NCI-H524 (cell line): ENCODE results near the gene PRR19.

Source experiments
- DNase-seq, 2 experiments: peaks; one replicate each; lab custom pipeline; 2025; lab: John Stamatoyannopoulos, UW

Gene PRR19

DNA sequence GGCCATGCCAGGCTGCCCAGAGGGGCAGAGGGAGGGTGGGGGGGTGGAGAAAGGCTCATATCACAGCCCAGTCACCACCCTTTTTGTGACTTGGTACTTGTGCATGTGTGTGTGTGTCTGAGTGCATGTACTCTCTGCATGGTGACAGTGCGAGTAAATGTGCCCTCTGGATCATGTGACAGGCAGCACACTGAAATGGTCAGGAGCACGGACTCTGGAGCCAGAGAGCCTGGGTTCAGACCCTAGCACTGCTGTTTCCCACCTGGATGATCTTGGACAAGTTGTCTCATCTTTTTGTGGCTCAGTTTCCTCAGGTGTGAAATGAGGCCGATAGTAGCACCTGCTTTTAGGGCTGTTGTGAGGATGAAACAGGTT, 30.9 kb upstream of the PRR19 start:
- no peak for DNase-seq

GRCh38 chr19:42271861-42272534, 29.9 kb upstream of the PRR19 start:
- DNase-seq: no peak

DNA sequence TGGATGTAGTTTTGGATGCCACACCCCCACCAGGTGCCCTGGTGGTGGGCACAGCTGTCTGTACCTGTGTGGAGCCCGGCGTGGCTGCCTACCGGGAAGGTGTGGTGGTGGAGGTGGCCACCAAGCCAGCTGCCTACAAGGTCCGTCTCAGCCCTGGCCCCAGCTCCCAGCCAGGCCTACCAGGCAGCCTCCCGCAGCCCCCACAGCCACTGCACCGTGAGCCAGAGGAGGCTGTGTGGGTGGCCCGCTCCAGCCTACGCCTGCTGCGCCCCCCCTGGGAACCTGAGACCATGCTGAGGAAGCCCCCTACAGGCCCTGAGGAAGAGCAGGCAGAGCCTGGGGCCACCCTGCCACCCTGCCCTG, 29.4 kb upstream of the PRR19 start:
- no peak for DNase-seq

- no peak for DNase-seq
Observed at GRCh38 chr19:42272989-42273406, 28.9 kb upstream of the PRR19 start.

- no peak for DNase-seq
Observed at GRCh38 chr19:42273407-42274064, 28.4 kb upstream of the PRR19 start.

GRCh38 chr19:42274065-42274682, 27.8 kb upstream of the PRR19 start:
- no peak for DNase-seq

DNA sequence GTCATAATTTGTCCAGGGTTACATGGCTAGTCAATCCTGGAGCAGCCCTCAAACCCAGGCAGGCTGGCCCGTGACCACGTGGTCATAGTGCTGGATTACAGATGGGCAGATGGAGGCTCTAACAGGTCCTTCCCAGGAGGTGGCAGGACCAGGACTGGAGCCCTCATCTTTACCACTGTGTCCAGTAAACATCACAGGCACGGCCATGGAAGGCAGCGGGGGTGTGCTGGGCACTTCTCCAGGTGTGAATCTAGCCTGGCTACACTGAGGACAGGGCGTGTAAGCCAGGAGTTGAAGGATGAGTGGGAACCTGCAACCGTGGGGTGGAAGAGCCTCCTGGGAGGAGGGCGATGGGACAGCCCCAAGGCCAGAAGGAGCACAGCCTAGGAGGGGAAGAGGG, 26.8 kb upstream of the PRR19 start:
- peak in 1 of 2 experiments; percentile 28 for DNase-seq

- DNase-seq: no peak
Observed at GRCh38 chr19:42275517-42275916, 26.4 kb upstream of the PRR19 start.

GRCh38 chr19:42276284-42276683, 25.6 kb upstream of the PRR19 start:
- DNase-seq: no peak

GRCh38 chr19:42276821-42277220, 25.1 kb upstream of the PRR19 start:
- DNase-seq: no peak

DNA sequence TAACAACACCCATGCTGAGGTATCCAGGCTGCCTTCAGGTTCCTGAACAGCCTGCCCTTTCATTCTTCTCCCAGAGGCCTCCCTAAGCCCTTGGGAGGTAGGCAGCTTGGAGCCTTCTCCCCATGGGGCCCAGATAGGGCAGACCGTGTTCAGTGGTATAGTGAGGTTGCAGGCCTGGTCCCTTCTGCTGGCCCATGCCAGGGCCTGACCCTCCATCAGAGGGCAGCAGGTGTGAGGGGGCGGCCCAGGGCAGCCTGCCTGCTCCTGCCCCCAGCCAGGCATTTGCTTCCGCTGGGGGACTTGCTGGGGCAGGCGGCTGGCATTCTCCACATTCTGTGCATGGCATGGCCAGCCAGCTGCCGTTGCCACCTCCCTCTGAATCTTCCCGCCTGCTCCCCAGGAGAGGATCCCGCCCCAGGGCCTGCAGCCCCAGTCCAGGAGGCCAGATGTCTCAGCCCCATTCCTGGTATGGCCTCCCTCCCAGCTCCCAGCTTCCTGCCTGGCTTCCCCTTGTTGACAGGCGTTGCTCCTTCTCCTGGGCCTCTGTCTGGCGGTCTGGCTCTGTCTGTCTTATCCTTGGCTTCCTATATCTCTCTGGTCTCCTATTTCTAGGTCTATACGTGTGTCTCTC, 24.0 kb upstream of the PRR19 start:
- peak in 1 of 2 experiments; percentile 58 for DNase-seq

DNA sequence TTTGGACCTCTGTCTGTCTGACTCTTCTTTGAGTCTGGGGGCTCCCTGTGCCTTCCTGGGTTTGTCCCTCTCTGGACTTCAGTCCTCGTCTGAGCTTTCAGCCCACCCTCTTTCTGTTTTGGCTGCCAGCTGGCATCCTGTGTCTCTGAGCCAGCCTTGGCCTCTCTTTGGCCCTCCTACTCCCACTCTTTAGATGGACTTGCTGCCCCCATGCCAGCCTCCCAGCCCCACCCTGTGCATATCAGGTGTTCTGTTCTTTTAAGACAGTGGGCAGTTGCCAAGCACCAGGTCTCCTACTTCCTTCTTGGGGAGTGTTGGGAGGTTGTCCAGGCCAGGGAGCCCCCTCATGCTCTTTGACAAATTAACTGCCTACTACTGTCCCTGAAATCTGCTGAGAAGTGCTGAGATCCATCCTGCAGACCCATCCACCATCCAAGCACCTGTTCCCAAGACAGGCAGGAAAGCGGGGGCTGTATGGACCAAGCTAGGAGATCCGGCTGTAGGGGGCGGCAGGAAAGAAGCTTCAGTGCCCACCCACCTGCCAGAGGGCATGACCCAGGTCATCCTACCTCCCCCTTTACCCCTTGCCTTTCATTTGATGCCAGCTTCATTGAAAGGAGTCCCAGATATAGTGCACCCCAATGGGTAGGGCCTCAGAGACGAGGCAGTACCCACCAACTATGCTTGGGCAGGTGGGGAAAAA, 23.3 kb upstream of the PRR19 start:
- DNase-seq: no peak

DNA sequence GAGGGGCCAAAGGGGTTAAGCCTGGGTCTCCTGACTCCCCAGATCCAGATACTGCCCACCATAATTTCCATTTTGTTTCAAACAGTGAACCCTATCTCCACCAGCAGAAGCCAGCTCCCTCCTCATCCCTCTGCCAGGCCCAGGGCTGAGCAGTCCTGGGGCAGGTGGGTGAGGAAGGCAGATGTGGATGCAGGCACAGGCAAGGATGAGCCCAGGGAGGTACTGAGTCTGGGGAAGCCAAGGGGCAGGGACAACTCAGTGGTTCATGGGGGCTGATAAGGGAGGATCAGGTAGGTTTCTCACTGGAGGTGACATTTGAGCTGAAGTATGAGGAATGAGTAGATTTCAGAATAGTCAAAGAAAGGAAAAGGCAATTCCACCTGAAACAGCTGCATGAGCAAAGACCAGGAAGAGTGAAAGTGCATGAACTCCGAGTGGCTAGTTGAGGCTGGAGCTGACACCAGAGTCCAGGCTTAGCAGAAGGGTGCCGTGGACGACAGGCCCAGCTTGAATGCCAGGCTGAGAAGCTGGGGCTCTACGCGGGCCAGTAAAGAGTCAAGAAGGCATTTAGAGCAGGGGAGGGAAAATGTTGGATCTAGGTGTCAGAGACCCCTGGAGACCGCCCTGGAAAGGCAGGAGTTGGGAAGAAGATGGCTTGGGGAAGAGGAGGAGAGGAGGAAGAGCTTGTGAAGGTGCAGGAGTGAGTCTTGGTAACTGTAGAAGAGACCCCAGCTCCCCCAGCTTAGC, 22.6 kb upstream of the PRR19 start:
- no peak for DNase-seq

DNA sequence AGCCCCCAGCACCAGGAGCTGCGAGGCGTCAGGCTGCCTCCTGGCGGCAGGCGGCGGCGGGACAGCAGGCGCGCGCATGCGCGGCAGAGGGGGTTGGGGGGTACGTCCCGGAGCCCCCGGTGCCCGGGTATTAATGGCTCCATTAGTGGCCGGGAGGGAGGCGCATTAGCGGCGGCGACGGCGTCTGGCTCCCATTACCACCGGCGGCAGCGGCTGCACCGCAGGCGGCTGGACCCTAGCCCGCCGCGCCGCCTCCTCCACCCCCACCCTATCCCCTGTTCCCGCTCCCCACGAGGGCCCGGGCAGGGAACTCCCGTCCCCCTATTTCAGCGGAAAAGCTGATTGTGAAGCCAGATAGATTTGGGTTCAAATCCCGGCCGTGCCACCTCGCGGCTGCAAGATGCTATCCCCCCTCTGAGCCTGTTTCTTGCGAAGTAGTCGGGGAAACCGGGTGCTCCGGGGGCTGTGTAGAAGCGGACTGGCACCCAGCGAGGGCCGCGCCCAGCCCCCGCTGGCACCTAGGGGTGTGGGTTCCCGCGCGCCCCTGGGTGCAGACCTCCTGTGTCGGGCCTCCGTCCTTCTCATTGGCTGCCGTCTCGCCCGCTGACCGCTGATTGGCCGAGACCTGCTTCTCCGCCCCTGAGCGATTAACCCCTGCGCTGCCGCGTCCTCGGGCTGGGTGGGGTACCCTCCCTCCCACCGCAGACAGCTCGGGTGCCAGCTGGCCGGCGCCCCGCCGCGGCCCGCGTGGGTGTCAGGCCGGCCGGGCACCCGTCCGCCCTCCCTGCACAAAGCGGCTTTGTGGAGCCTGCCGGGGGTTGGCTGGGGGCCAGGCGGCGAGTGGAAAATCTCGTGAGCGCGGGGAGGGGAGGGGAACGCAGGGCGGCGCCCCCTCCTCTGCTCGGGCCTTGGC, 21.8 kb upstream of the PRR19 start:
- DNase-seq: peak; percentile 83 to 91

DNA sequence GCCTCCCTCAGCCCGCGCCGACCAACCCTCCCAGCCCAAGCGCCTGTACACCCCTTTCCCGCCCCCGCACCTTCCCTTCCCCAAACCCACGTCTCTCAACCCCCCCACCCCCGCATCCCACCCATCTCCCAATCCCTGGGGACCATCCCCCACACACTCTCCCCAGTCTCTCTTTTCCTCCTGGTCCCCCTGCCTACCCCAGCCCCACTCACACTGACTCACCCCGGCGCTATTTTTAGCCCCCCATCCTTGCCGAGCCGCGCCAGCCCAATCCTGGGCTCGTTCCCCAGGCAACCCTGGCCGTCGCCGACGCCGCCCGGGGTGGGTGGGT, 21.2 kb upstream of the PRR19 start:
- DNase-seq: no peak

DNA sequence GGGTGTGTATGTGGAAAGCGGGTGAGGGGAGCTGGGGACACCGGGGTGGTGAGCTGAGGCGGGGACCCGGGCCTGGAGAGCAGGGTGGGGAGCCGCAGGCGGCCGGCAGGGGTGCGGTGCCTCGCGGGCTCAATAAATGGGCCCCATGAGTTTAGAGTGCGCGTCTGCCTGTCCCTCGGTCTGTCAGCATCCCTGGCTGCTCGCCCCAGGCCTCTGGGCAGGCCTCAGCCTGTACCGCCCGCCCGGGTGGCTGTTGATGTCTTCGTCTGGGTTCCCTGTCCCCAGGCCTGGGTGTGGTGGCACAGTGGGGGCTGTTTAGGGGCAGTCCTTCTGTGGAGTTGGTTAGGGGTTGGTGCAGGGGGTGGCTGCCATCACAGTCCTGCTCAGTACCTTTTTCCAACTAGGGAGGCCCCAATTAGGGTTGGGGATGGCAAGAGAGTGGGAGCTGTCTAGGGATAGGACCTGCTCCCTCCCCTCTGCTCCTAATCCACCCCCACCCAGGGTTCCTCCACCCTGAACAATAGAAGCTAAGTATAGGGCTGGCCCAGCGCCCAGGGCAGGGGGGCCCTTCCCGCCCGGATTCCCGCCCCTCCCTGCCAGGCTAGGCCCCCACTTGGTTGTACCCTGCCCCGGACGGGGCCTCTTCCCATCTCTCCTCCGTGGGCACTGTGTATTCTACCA, 20.6 kb upstream of the PRR19 start:
- DNase-seq: no peak

DNA sequence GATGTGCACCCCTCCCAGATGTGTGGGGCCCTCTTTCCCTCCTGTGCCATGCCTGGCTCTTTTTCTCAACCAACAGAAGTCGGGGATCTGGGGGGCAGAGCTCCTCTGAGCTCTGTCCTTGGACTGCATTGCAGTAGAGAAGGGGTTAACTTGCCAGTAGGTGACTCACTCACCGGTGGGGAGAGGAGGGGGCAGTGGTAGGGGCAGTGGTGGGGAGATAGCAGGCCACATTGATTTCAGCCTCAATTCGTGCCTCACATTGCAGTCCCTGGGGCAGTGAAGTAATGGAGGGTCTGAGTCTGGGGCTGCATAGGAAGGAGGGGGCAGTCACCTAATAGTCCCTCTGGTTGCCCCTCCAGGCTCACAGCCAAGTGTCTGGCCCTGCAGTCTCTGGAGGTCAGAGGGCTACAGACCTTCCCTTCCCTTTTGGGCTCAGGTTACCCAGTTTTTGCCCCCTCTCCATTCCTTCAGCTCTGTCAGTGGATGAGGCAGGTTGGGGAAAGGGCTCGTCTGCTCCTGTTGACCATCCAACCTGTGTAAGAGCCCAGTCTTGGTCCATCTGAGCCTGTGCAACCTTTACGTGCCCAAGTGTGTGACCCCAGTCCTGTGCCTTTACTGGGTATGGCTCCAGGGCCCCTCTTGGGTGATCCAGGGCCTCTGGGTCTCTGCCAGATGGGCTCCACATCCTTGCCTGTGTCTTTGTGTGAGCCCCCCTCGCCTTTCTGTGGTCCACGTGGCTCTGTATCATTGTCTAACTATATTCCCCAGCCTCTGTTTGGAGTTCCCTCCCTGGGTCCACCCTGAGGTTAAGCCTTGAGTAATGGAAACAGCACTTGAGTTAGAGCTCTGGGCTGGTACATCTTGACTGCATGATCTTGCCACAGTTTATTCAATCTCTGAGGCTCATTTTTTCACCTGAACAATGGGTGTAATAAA, 19.8 kb upstream of the PRR19 start:
- no peak for DNase-seq

DNA sequence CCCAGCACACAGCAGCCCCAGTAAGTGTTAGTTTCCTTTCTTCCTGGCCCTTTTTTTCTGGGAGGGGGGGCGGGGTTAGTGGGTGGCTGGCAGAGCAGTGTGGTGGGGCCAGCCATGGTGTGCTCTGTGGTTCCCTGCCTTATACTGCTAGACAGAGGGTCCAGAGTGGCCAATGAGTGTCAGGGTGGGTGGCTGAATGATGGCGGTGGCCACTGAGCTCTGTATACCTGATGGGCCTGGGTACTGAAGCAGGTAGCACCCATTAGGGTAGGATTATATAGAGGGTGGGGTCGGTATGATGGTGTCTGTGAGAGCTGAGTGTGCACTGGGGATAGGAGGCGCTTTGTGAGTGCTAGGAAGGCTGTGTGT, 19.1 kb upstream of the PRR19 start:
- no peak for DNase-seq
